ENCODE measurements around the gene CSF2. TPM values are rescaled to one million over a fixed set of nuclear protein-coding genes. Genes with fewer than 3 reads are reported as not detected.

CSF2 gene
- total and polyA plus RNA-seq, 2 of the 4 experiments (the other 2 are of a cell fraction) = 0.31 TPM; not detected in 1

- no peak overlapping the region for H4K91ac ChIP-seq (ENCODE audit: insufficient read depth, low read depth, low read length)
- H2AK9ac ChIP-seq (replicated peaks; ENCODE audit: low read depth, low read length, poor library complexity) = no peak overlapping the region
- peaks cover 38% of the 10 kb centered on the region for H3K9me1 ChIP-seq (ENCODE audit: insufficient read depth, low read length)
- peak overlapping the region; percentile 30; the same call in 1 of the 2 replicates for H2BK20ac ChIP-seq (ENCODE audit: low read depth, low read length)
- no peaks in the 10 kb centered on the region for H3K27me3 ChIP-seq (ENCODE audit: control insufficient read depth, insufficient read depth, low read length)
- no peak overlapping the region for H4K5ac ChIP-seq (ENCODE audit: low read depth, low read length)
- ChIA-PET CTCF (interaction anchor here (1.3 kb wide), 1 partner anchor 9 kb away, joined by 3 read pairs; no protein-coding TSS in a partner anchor), POLR2A (ENCODE audit: unreplicated experiment) (no interaction called here)
- H3K4me2 ChIP-seq (ENCODE audit: low read depth, low read length) = no peak overlapping the region
- no peak overlapping the region for H2BK15ac ChIP-seq (ENCODE audit: low read depth, low read length)
- no peak overlapping the region for H3K9ac ChIP-seq (ENCODE audit: low read depth, low read length)
- H2AFZ ChIP-seq (replicated peaks; ENCODE audit: low read length, poor library complexity) = no peak overlapping the region
- ATAC-seq (ENCODE audit: low read depth) (no peak), DNase-seq (no peak)
- H3K18ac ChIP-seq (ENCODE audit: low read depth, low read length) = no peak overlapping the region
- no peaks in the 10 kb centered on the region for H4K20me1 ChIP-seq (ENCODE audit: insufficient read depth, low read length)
- no peak overlapping the region for H3K27ac ChIP-seq (ENCODE audit: insufficient read depth, low read length)
- H2BK5ac ChIP-seq (ENCODE audit: low read depth, low read length, poor library complexity, severe bottlenecking) = no peak overlapping the region
- no peak overlapping the region for H4K8ac ChIP-seq (ENCODE audit: low read depth in 2 of 2, low read length in 2 of 2)
- intact Hi-C loops (cut with micrococcal nuclease) (no loop called here), in situ Hi-C loops (cut with MboI; ENCODE audit: low sequenced_read_pairs) (no loop called here), dilution Hi-C loops (cut with HindIII; ENCODE audit: low sequenced_read_pairs, unreplicated experiment) (no loop called here)
- no peak overlapping the region for H3K4me3 ChIP-seq (ENCODE audit: insufficient read depth, low read depth, low read length)
- no peaks in the 10 kb centered on the region for H3K36me3 ChIP-seq (ENCODE audit: control insufficient read depth, insufficient read depth, low read length)
- no peak overlapping the region for H2BK120ac ChIP-seq (ENCODE audit: low read depth, low read length)
- H3K79me1 ChIP-seq (ENCODE audit: low read depth in 1 of 2, low read length in 2 of 2) = no peaks in the 10 kb centered on the region
- no peak overlapping the region for H3K4ac ChIP-seq (ENCODE audit: low read depth, low read length)
- no peak overlapping the region for H3K56ac ChIP-seq (ENCODE audit: extremely low read depth, insufficient read depth, low read length)
- WGBS, 2 experiments (ENCODE audit: extremely low coverage in 2 of 2, insufficient read length in 1 of 2) = no CpG with 5 or more reads among the region's 6 CpGs
- TF ChIP-seq FOS (IDR thresholded peaks at IDR 0.05; ENCODE audit: low read depth, low read length) = no peak
- TF ChIP-seq SMC3 (IDR thresholded peaks at IDR 0.05; ENCODE audit: low read depth, low read length) = no peak
- BruUV-seq (replicated peaks) = no TSS peak
- H3K4me1 ChIP-seq (ENCODE audit: control insufficient read depth, insufficient read depth, low read length) = peaks cover 27% of the 10 kb centered on the region
- no peaks in the 10 kb centered on the region for H3K9me3 ChIP-seq (ENCODE audit: control insufficient read depth, insufficient read depth, low read length)
- no peak overlapping the region for H3K14ac ChIP-seq (replicated peaks; ENCODE audit: low read depth, low read length)
- H2AK5ac ChIP-seq (ENCODE audit: low read depth, low read length) = 0 out of 2 replicates have a peak overlapping the region, but pooled peaks have one; percentile 12
- no peak overlapping the region for H3K23ac ChIP-seq (ENCODE audit: low read depth, low read length)
Observed at GRCh38 chr5:132101385-132101880, 27.8 kb downstream of the CSF2 start.
